T-cell (primary cell): ENCODE results near the gene FDXACB1. TPM values are rescaled to one million over a fixed set of nuclear protein-coding genes. Genes with fewer than 3 reads are reported as not detected.
"Not testable (repeated sequence)": the region's sequence is repeated elsewhere in the genome, so short reads cannot be mapped to it uniquely, and the experiment has no call there.

Source experiments
- ATAC-seq, 4 experiments: fragments of 200-7000 bp in 3 of 4; fragments of 150-1000 bp in 1 of 4; cut with Tn5 transposase; replicated peaks in 1 of 4; 1 replicate in 3 of 4; 2 replicates in 1 of 4; pipeline ENCODE4 v1.10.0; 2021; ENCODE audit warnings: moderate library complexity in 3 of 4, mild to moderate bottlenecking in 2 of 4, moderate number of reproducible peaks in 1 of 4
- CTCF ChIA-PET, 2 donors: fragments of 300-600 bp; sonication (Branson Sonifier 250); formaldehyde crosslinking; loops; one replicate each; lab custom pipeline; 2022; ENCODE audit warnings: antibody characterized with exemption in 2 of 2; lab: Charles Lee
- POLR2A ChIA-PET, 2 donors: fragments of 300-600 bp; sonication (Branson Sonifier 250); formaldehyde crosslinking; loops; one replicate each; lab custom pipeline; 2022; ENCODE audit warnings: antibody characterized with exemption in 2 of 2; lab: Charles Lee
- DNase-seq, 35 experiments: peaks; one replicate each; pipeline versions ENCODE4 v3.0.0 to v3.0.0-alpha.2; 2013 to 2023
- H3K27ac ChIP-seq: one replicate; pipeline ENCODE4 v1.5.1; 2013; ENCODE audit warnings: low read length
- H3K27me3 ChIP-seq, 2 experiments: replicated peaks in 1 of 2; 1 replicate in 1 of 2; 2 replicates in 1 of 2; pipeline versions ENCODE4 v1.6.1 to v1.7.0; 2013; ENCODE audit warnings: low read length in 1 of 2, mixed read lengths in 1 of 2; ENCODE audit not compliant: control insufficient read depth in 2 of 2, insufficient read depth in 2 of 2; ENCODE audit errors: extremely low read depth in 1 of 2
- H3K36me3 ChIP-seq, 2 donors: 1 replicate in 1 of 2; 2 replicates in 1 of 2; pipeline versions ENCODE4 v1.6.1 to v1.7.0; 2013; ENCODE audit warnings: low read length in 1 of 2; ENCODE audit not compliant: control insufficient read depth in 2 of 2, insufficient read depth in 1 of 2; ENCODE audit errors: extremely low read depth in 1 of 2
- H3K4me1 ChIP-seq, 2 experiments: 1 replicate in 1 of 2; 2 replicates in 1 of 2; pipeline versions ENCODE4 v1.6.1 to v1.7.0; 2013; ENCODE audit warnings: low read length in 2 of 2, mixed read lengths in 1 of 2; ENCODE audit not compliant: insufficient read depth in 2 of 2, control insufficient read depth in 1 of 2; ENCODE audit errors: extremely low read depth in 1 of 2
- H3K4me3 ChIP-seq, 2 donors: 1 replicate in 1 of 2; 2 replicates in 1 of 2; pipeline versions ENCODE4 v1.5.1 to v1.7.0; 2013; ENCODE audit warnings: mild to moderate bottlenecking in 2 of 2, low read length in 1 of 2, moderate library complexity in 1 of 2; ENCODE audit not compliant: control insufficient read depth in 1 of 2; ENCODE audit errors: extremely low read depth in 1 of 2
- H3K9me3 ChIP-seq: 2 replicates; pipeline ENCODE4 v1.7.0; 2013
- H3K27ac Mint-ChIP-seq, 2 donors: one replicate each; pipeline ENCODE4 v1.8.0; 2020 to 2021; ENCODE audit warnings: mild to moderate bottlenecking in 2 of 2, mixed read lengths in 2 of 2
- H3K27me3 Mint-ChIP-seq, 2 donors: one replicate each; pipeline ENCODE4 v1.8.0; 2021 to 2022; ENCODE audit warnings: mixed read lengths in 2 of 2
- H3K36me3 Mint-ChIP-seq: one replicate; pipeline ENCODE4 v1.8.0; 2021; ENCODE audit warnings: mixed read lengths
- H3K4me1 Mint-ChIP-seq, 3 donors: one replicate each; pipeline ENCODE4 v1.8.0; 2020 to 2022; ENCODE audit warnings: mixed read lengths in 3 of 3, mild to moderate bottlenecking in 1 of 3
- H3K4me3 Mint-ChIP-seq, 3 donors: one replicate each; pipeline ENCODE4 v1.8.0; 2020 to 2022; ENCODE audit warnings: mild to moderate bottlenecking in 3 of 3, mixed read lengths in 3 of 3, moderate library complexity in 3 of 3
- H3K9me3 Mint-ChIP-seq, 3 donors: one replicate each; pipeline ENCODE4 v1.8.0; 2020 to 2022; ENCODE audit warnings: mixed read lengths in 3 of 3
- WGBS: methylation state at CpG from one replicate; pipeline ENCODE4 v1.1.5; 2013; ENCODE audit warnings: missing lambda C conversion rate; ENCODE audit not compliant: insufficient coverage; 5-methylcytosine and 5-hydroxymethylcytosine counted together
- total RNA-seq, 35 experiments: library from RNA in 6 of 35; stranded (reverse) in 6 of 35; fragments of 120-200 nt in 1 of 35; gene quantifications; one replicate each; pipeline versions ENCODE4 v1.2.1 to v1.2.4 and lab custom pipeline; 2013 to 2026

Gene FDXACB1
- total RNA-seq, 5 donors from 2014 or later (not counting 1 experiment from before 2014, with no cell fraction given): 3.8 to 6.0 (median 4.3) TPM

DNA sequence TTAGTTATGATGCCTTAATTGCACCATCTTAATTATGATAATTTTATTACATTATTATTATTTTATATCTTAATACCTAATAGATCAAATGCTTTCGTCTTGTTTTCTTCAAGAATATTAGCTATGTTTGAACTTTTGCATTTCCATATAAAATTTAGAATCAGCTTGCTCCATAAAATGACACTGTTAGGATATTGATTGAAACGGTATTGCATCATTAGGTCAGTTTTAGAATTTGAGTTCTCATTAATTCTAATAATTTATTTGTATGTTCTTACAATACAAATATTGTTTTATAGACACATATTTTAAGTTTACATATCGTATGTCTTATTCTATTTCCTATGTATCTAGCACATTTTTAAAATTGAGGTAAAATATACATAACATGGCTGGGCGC lies 7.1 kb upstream of the FDXACB1 start:
- Histone ChIP-seq H3K4me3 (no peak overlapping the region), H3K4me1 (no peaks in the 10 kb centered on the region), H3K36me3 (peaks cover 0 to 3% of the 10 kb centered on the region in 2 donors), H3K27ac (no peak overlapping the region), H3K27me3 (no peaks in the 10 kb centered on the region), H3K9me3 (no peaks in the 10 kb centered on the region)
- CTCF ChIA-PET: interaction anchor here in 1 of 2 donors (1.5 kb wide), 1 partner anchor 15 kb away, joined by 4 read pairs; the partner anchor contains the start of gene ALG9
- ATAC-seq (no peak), DNase-seq (no peak)
- Mint-ChIP-seq H3K36me3 (peaks cover 16% of the 10 kb centered on the region), H3K9me3 (no peaks in the 10 kb centered on the region), H3K4me3 (no peak overlapping the region), H3K27me3 (no peaks in the 10 kb centered on the region), H3K27ac (no peak overlapping the region), H3K4me1 (no peaks in the 10 kb centered on the region)
- POLR2A ChIA-PET: no interaction called here
- 0% methylated on average over 1 of the region's 4 CpGs for WGBS

DNA sequence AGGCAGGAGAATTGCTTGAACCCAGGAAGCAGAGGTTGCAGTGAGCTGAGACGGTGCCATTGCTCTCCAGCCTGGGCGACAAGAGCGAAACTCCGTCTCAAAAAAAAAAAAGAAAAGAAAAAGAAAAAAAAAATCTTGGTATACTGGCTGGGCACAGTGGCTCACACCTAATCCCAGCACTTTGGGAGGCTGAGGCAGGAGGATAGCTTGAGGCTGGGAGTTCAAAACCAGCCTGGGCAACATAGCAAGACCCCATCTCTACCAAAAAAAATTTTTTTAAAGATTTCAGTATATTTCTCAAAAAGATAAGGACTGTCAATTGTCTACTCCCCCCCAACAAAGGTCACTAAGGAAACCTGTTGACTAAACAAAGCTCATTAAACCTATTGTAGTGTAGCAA lies 6.1 kb upstream of the FDXACB1 start:
- H3K27me3 ChIP-seq, ATAC-seq, DNase-seq, H3K4me1 ChIP-seq, H3K4me3 Mint-ChIP-seq, POLR2A ChIA-PET, H3K36me3 ChIP-seq, H3K4me1 Mint-ChIP-seq, H3K9me3 Mint-ChIP-seq, H3K27ac ChIP-seq, H3K4me3 ChIP-seq, H3K27ac Mint-ChIP-seq, H3K27me3 Mint-ChIP-seq, H3K9me3 ChIP-seq: not testable (repeated sequence)
- WGBS: no CpG with 5 or more reads among the region's 4 CpGs
- H3K36me3 Mint-ChIP-seq: peaks cover 16% of the 10 kb centered on the region
- CTCF ChIA-PET: interaction anchor here in 1 of 2 donors (0.6 to 1.5 kb wide), 2 partner anchors 12 to 14 kb away, joined by 3 to 4 read pairs; partner anchors contain the start of gene ALG9

DNA sequence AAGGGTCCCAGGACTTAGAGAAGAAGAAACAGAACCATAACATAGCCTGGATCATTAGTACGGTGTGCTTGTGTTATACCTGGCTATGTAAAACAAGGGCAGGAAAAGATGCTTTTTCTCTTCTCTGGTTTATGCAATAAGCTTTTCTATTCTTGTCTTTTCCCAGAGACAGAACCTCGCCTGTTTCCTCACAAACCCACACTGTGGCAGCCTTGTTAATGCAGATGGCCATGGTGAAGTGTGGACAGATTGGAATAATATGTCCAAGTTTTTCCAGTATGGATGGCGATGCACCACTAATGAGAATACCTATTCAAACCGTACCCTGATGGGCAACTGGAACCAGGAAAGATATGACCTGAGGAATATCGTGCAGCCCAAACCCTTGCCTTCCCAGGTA lies 3.2 kb upstream of the FDXACB1 start:
- H3K4me3 ChIP-seq: no peak overlapping the region
- CTCF ChIA-PET: interaction anchor here (0.5 to 4.2 kb wide), 7 partner anchors 11 to 655 kb away, joined by 3 to 13 read pairs (median 3); partner anchors contain the start of gene ALG9 (in 1 of the 2)

DNA sequence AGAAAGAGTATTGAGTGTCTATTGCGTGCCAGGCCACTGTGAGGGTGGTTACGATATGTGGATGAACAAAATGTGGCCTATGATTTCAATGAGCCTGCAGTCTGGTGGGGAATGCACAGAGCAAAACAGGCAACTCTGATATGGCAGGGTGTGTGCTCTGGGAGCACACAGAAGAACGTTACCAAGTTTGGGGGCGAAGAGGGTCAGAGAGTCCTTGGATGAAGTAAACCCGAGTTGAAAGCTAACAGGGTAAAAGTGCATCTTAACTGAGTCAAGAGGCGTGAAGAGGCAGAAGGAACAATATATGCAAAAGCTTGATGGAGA lies 634 bp upstream of the FDXACB1 start:
- DNase-seq (no peak), ATAC-seq (no peak)
- no peaks in the 10 kb centered on the region for H3K27me3 ChIP-seq
- ChIA-PET CTCF (interaction anchor here (0.7 to 4.2 kb wide), 4 partner anchors 9 to 127 kb away, joined by 3 to 13 read pairs (median 3); partner anchors contain the start of gene ALG9 (in 1 of the 2)), POLR2A (interaction anchor here in 1 of 2 donors (0.6 kb wide), 1 partner anchor 8 kb away, joined by 3 read pairs; no protein-coding TSS in a partner anchor)
- Mint-ChIP-seq H3K4me3 (peak overlapping the region; percentile 81 to 91 (median 91)), H3K9me3 (no peaks in the 10 kb centered on the region), H3K36me3 (peaks cover 20% of the 10 kb centered on the region), H3K27ac (peak overlapping the region; percentile 97 to 98), H3K4me1 (peaks cover 16 to 25% (median 22%) of the 10 kb centered on the region in 3 donors), H3K27me3 (no peaks in the 10 kb centered on the region)
- peaks cover 2 to 12% of the 10 kb centered on the region in 2 experiments for H3K4me1 ChIP-seq
- peak overlapping the region; percentile 78 to 80 for H3K4me3 ChIP-seq
- peaks cover 0 to 23% of the 10 kb centered on the region in 2 donors for H3K36me3 ChIP-seq
- H3K9me3 ChIP-seq: no peaks in the 10 kb centered on the region
- WGBS: 47% methylated on average over 6 of the region's 6 CpGs
- H3K27ac ChIP-seq: peak overlapping the region; percentile 98

More for the DNA sequence above, 3.2 kb upstream of the FDXACB1 start:
- DNase-seq: no peak
- no peak overlapping the region for H3K4me3 Mint-ChIP-seq
- POLR2A ChIA-PET: interaction anchor here (0.6 to 1.1 kb wide), 5 partner anchors 10 to 562 kb away, joined by 3 to 13 read pairs (median 5); partner anchors contain the start of gene ALG9 (in 2 of the 2)
- peaks cover 16% of the 10 kb centered on the region for H3K36me3 Mint-ChIP-seq
- H3K4me1 ChIP-seq: peaks cover 2 to 12% of the 10 kb centered on the region in 2 experiments
- no peak for ATAC-seq
- peaks cover 16 to 23% (median 18%) of the 10 kb centered on the region in 3 donors for H3K4me1 Mint-ChIP-seq
- H3K9me3 Mint-ChIP-seq: no peaks in the 10 kb centered on the region
- no peaks in the 10 kb centered on the region for H3K27me3 ChIP-seq
- no peaks in the 10 kb centered on the region for H3K9me3 ChIP-seq
- H3K27me3 Mint-ChIP-seq: no peaks in the 10 kb centered on the region
- H3K27ac Mint-ChIP-seq: no peak overlapping the region
- no peak overlapping the region for H3K27ac ChIP-seq
- no CpG with 5 or more reads among the region's 5 CpGs for WGBS
- H3K36me3 ChIP-seq: peaks cover 0 to 3% of the 10 kb centered on the region in 2 donors

DNA sequence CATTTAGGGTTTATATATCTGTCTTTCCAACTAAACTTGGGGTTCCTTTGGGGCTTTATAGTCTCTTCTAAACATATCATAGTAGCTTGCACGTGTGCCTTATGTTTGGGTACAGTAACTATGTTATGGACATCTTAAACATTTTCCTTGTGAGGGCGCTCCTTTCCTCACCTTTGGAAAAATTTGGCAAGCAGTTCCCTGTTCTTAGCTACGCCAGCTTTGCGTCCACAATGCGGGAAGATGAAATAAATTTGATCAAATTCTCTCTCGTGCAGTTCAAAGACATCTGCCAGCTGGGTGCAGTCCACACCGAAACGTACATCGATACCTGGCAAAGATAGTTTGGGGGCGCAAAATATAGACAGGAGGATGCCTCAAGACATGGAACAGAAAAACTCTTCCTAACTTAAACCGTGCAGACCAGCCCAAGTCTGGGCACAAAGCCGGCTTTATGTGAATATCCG lies 548 bp downstream of the FDXACB1 start:
- Histone ChIP-seq H3K9me3 (no peaks in the 10 kb centered on the region), H3K4me3 (peak overlapping the region; percentile 78 to 80), H3K4me1 (peaks cover 2 to 12% of the 10 kb centered on the region in 2 experiments), H3K27ac (peak overlapping the region; percentile 98), H3K36me3 (peaks cover 0 to 23% of the 10 kb centered on the region in 2 donors), H3K27me3 (no peaks in the 10 kb centered on the region)
- peaks cover 14% of the 10 kb centered on the region for H3K36me3 Mint-ChIP-seq
- peak overlapping the region; percentile 97 to 98 for H3K27ac Mint-ChIP-seq
- ChIA-PET POLR2A (no interaction called here), CTCF (interaction anchor here in 1 of 2 donors (0.8 to 1.0 kb wide), 2 partner anchors 48 to 54 kb away, joined by 3 read pairs; no protein-coding TSS in a partner anchor)
- H3K4me3 Mint-ChIP-seq: peak overlapping the region; percentile 81 to 91 (median 91)
- 0% methylated on average over 12 of the region's 13 CpGs for WGBS
- peaks cover 16 to 25% (median 22%) of the 10 kb centered on the region in 3 donors for H3K4me1 Mint-ChIP-seq
- no peaks in the 10 kb centered on the region for H3K9me3 Mint-ChIP-seq
- DNase-seq: no peak
- ATAC-seq: peak; percentile 1 to 18 (median 12)
- H3K27me3 Mint-ChIP-seq: no peaks in the 10 kb centered on the region

- ChIA-PET POLR2A (interaction anchor here (0.6 to 1.8 kb wide), 8 partner anchors 8 to 275 kb away, joined by 3 to 13 read pairs (median 4); no protein-coding TSS in a partner anchor), CTCF (interaction anchor here (0.6 to 2.8 kb wide), 15 partner anchors 10 to 1441 kb away, joined by 3 to 20 read pairs (median 4); partner anchors contain the start of genes CFAP68 (in 1 of the 2) and PPP2R1B (in 1 of the 2))
- Histone ChIP-seq H3K36me3 (peaks cover 0 to 41% of the 10 kb centered on the region in 2 donors), H3K27ac (peak overlapping the region; percentile 76), H3K4me1 (peaks cover 4 to 8% of the 10 kb centered on the region in 2 experiments), H3K4me3 (peak overlapping the region; percentile 72 to 79), H3K27me3 (no peaks in the 10 kb centered on the region), H3K9me3 (no peaks in the 10 kb centered on the region)
- Mint-ChIP-seq H3K27me3 (no peaks in the 10 kb centered on the region), H3K4me1 (peaks cover 18 to 24% (median 22%) of the 10 kb centered on the region in 3 donors), H3K9me3 (no peaks in the 10 kb centered on the region), H3K4me3 (peak overlapping the region; percentile 90 to 94 (median 91)), H3K36me3 (peaks cover 28% of the 10 kb centered on the region), H3K27ac (peak overlapping the region; percentile 93 to 94)
- ATAC-seq: no peak
- no CpG with 5 or more reads among the region's 5 CpGs for WGBS
- DNase-seq: no peak
Observed at GRCh38 chr11:111871693-111872161, 7.2 kb downstream of the FDXACB1 start.
